GM18505 (cell line): ENCODE results near the gene RNF6.

Experiments
- ATAC-seq: cut with Tn5 transposase; IDR thresholded peaks from one replicate; pipeline ENCODE4 v1.9.1; 2021; ENCODE audit not compliant: unreplicated experiment
- POLR2A ChIP-seq: IDR thresholded peaks from 4 replicates; pipeline ENCODE4 v1.6.1; 2011; ENCODE audit warnings: borderline replicate concordance; ENCODE audit not compliant: insufficient read depth, insufficient read length; ENCODE audit errors: extremely low read depth

Gene RNF6

GRCh38 chr13:26202365-26202972, 19.6 kb downstream of the RNF6 start:
- TF ChIP-seq POLR2A = no peak

GRCh38 chr13:26200811-26201210, 21.3 kb downstream of the RNF6 start:
- TF ChIP-seq POLR2A = no peak
- no peak for ATAC-seq

More at GRCh38 chr13:26202365-26202972, 19.6 kb downstream of the RNF6 start:
- ATAC-seq = no peak

GRCh38 chr13:26198116-26198515, 24.0 kb downstream of the RNF6 start:
- ATAC-seq = no peak
- no peak for TF ChIP-seq POLR2A

GRCh38 chr13:26197298-26197697, 24.8 kb downstream of the RNF6 start:
- TF ChIP-seq POLR2A = no peak
- no peak for ATAC-seq

GRCh38 chr13:26186995-26187394, 35.1 kb downstream of the RNF6 start:
- no peak for ATAC-seq
- TF ChIP-seq POLR2A = no peak

- TF ChIP-seq POLR2A = peak; percentile 62
- ATAC-seq = peak; percentile 86
These were observed 35.8 kb downstream of the RNF6 start for GRCh38 chr13:26186118-26186870.

GRCh38 chr13:26185720-26186117, 36.4 kb downstream of the RNF6 start:
- ATAC-seq = peak; percentile 2
- TF ChIP-seq POLR2A = no peak

- TF ChIP-seq POLR2A = no peak
These were observed 37.3 kb downstream of the RNF6 start for GRCh38 chr13:26184791-26185250.

GRCh38 chr13:26183416-26183815, 38.7 kb downstream of the RNF6 start:
- no peak for ATAC-seq
- no peak for TF ChIP-seq POLR2A

More at GRCh38 chr13:26184791-26185250, 37.3 kb downstream of the RNF6 start:
- ATAC-seq = peak; percentile 37

- ATAC-seq = no peak
- TF ChIP-seq POLR2A = no peak
These were observed 42.8 kb downstream of the RNF6 start for GRCh38 chr13:26179344-26179743.

GRCh38 chr13:26168835-26169234, 53.3 kb downstream of the RNF6 start:
- TF ChIP-seq POLR2A = no peak
- no peak for ATAC-seq

- ATAC-seq = no peak
- no peak for TF ChIP-seq POLR2A
These were observed 53.8 kb downstream of the RNF6 start for GRCh38 chr13:26168237-26168814.

GRCh38 chr13:26163812-26164211, 58.3 kb downstream of the RNF6 start:
- TF ChIP-seq POLR2A = no peak
- ATAC-seq = no peak
